Spinal cord (tissue), 10 donors: ENCODE measurements around the gene TTC19. TPM values are rescaled to one million over a fixed set of nuclear protein-coding genes. Genes with fewer than 3 reads are reported as not detected.

Source experiments
- DNase-seq, 6 donors: peaks; one replicate each; pipeline versions ENCODE4 v3.0.0 to v3.0.0-alpha.2; 2013 to 2015; ENCODE audit warnings: low spot score in 6 of 6, low read depth in 4 of 6
- H3K27ac ChIP-seq: one replicate; pipeline ENCODE4 v1.5.1; 2013; ENCODE audit warnings: low read depth, low read length, control low read depth
- H3K27me3 ChIP-seq: one replicate; pipeline ENCODE4 v1.6.1; 2013; ENCODE audit warnings: low read length; ENCODE audit not compliant: control insufficient read depth, insufficient read depth
- H3K36me3 ChIP-seq: one replicate; pipeline ENCODE4 v1.6.1; 2013; ENCODE audit warnings: low read length; ENCODE audit not compliant: control insufficient read depth, insufficient read depth
- H3K4me1 ChIP-seq: one replicate; pipeline ENCODE4 v1.6.1; 2013; ENCODE audit warnings: low read length; ENCODE audit not compliant: control insufficient read depth, insufficient read depth
- H3K4me3 ChIP-seq: one replicate; pipeline ENCODE4 v1.5.1; 2013; ENCODE audit warnings: low read depth, low read length, control low read depth
- H3K9me3 ChIP-seq: one replicate; pipeline ENCODE4 v1.6.1; 2013; ENCODE audit warnings: low read length; ENCODE audit not compliant: control insufficient read depth, insufficient read depth
- WGBS: methylation state at CpG from one replicate; pipeline ENCODE4 v1.1.5; 2013; ENCODE audit warnings: missing lambda C conversion rate; ENCODE audit not compliant: insufficient coverage; 5-methylcytosine and 5-hydroxymethylcytosine counted together
- long read RNA-seq, 4 donors: transcript quantifications; one replicate each; lab custom pipeline, GENCODE V29; 2026
- polyA plus RNA-seq, 2 donors: library from polyadenylated mRNA; unstranded; fragments of 120-200 nt; gene quantifications; one replicate each; pipeline ENCODE4 v1.2.1, GENCODE V29; 2013; ENCODE audit not compliant: insufficient read length in 2 of 2
- total RNA-seq, 2 donors: library from RNA; depleted of rRNA in 1 of 2; stranded (reverse); fragments of 120-200 nt in 1 of 2; fragments of >200 nt in 1 of 2; gene quantifications; one replicate each; pipeline versions ENCODE4 v1.2.3 to v1.2.4, GENCODE V29; 2013 to 2014
- donor health status: healthy.

TTC19 gene, protein sequence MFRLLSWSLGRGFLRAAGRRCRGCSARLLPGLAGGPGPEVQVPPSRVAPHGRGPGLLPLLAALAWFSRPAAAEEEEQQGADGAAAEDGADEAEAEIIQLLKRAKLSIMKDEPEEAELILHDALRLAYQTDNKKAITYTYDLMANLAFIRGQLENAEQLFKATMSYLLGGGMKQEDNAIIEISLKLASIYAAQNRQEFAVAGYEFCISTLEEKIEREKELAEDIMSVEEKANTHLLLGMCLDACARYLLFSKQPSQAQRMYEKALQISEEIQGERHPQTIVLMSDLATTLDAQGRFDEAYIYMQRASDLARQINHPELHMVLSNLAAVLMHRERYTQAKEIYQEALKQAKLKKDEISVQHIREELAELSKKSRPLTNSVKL
- total RNA-seq (10 to 100 TPM; 56.8 to 63.7 TPM), polyA plus RNA-seq (10 to 100 TPM; 60.4 to 69.6 TPM)
- long read RNA-seq, donor 1, transcript TTC19-207 (3 exons, 3,075 nt) = minor isoform, 6 of 122 reads
- long read RNA-seq, donor 1, transcript TTC19-201 (10 exons, 3,002 nt) = major isoform, 20 of 122 reads
- long read RNA-seq, donor 1, partial matches to known transcripts = 88 of 122 reads
- long read RNA-seq, donor 1, other reads (novel, unspliced or antisense) = 6 of 122 reads
- long read RNA-seq, donor 2, partial matches to known transcripts = 0 of 6 reads
- long read RNA-seq, donor 2, other reads (novel, unspliced or antisense) = 0 of 6 reads
- long read RNA-seq, donor 3, transcript TTC19-201 (10 exons, 3,002 nt) = major isoform, 13 of 105 reads
- long read RNA-seq, donor 3, partial matches to known transcripts = 90 of 105 reads
- long read RNA-seq, donor 3, other reads (novel, unspliced or antisense) = 0 of 105 reads
- long read RNA-seq, donor 4, transcript TTC19-201 (10 exons, 3,002 nt) = major isoform, 8 of 67 reads
- long read RNA-seq, donor 4, partial matches to known transcripts = 55 of 67 reads
- long read RNA-seq, donor 4, other reads (novel, unspliced or antisense) = 0 of 67 reads

- Histone ChIP-seq H3K9me3 (no peaks in the 10 kb centered on the region), H3K4me1 (peaks cover 9% of the 10 kb centered on the region), H3K4me3 (peak within 1 kb of the TSS; percentile 79), H3K36me3 (peaks cover 20% of the 10 kb centered on the region), H3K27ac (peak within 1 kb of the TSS; percentile 97), H3K27me3 (no peaks in the 10 kb centered on the region)
- WGBS = under 1% methylated on average over 89 of the region's 91 CpGs
- peak; percentile 89 to 98 (median 92) for DNase-seq
These were observed at the start of gene TTC19, which contains the start of gene ZSWIM7 for GRCh38 chr17:15999141-15999973. TSS of gene TTC19 (plus strand) at chr17:15999824. CDS start at chr17:15999849, 25 bp downstream. TSS of gene ZSWIM7 (minus strand) at chr17:15999704. CDS start at chr17:15999594, 110 bp downstream.

GRCh38 chr17:15951368-15952047, 48.1 kb upstream of the TTC19 start:
- DNase-seq = no peak
- no peak overlapping the region for H3K27ac ChIP-seq
- no peak overlapping the region for H3K4me3 ChIP-seq
- H3K4me1 ChIP-seq = no peaks in the 10 kb centered on the region
- no peaks in the 10 kb centered on the region for H3K9me3 ChIP-seq
- H3K36me3 ChIP-seq = peaks cover 3% of the 10 kb centered on the region
- peaks cover 4% of the 10 kb centered on the region for H3K27me3 ChIP-seq
- 96% methylated on average over 6 of the region's 6 CpGs for WGBS

DNA sequence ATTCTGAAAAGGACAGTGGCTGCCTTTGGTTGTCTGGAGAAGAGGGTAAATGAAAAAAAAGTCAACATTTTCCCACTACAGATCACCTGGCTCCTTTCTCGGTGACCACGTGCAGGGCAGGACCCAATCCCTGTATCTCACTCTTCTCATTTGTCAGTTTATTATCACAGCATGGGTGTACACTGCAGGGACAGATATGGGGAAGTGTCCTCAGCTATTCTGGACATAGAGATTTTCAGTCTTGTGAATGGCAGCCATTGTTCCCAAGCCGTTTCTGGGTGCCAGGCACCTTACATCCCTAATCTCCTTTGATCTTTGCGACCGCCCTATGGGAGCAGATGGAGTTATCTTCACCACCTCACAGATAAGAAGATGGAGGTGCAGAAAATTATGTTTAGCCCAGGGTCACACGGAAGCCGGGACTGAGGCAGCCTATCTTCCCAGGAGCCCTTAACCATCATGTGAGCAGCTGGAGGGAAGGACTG, 47.5 kb upstream of the TTC19 start:
- H3K4me1 ChIP-seq = no peaks in the 10 kb centered on the region
- H3K9me3 ChIP-seq = no peaks in the 10 kb centered on the region
- no CpG with 5 or more reads among the region's 7 CpGs for WGBS
- H3K4me3 ChIP-seq = no peak overlapping the region
- no peaks in the 10 kb centered on the region for H3K27me3 ChIP-seq
- peaks cover 3% of the 10 kb centered on the region for H3K36me3 ChIP-seq
- DNase-seq = no peak
- H3K27ac ChIP-seq = no peak overlapping the region

DNA sequence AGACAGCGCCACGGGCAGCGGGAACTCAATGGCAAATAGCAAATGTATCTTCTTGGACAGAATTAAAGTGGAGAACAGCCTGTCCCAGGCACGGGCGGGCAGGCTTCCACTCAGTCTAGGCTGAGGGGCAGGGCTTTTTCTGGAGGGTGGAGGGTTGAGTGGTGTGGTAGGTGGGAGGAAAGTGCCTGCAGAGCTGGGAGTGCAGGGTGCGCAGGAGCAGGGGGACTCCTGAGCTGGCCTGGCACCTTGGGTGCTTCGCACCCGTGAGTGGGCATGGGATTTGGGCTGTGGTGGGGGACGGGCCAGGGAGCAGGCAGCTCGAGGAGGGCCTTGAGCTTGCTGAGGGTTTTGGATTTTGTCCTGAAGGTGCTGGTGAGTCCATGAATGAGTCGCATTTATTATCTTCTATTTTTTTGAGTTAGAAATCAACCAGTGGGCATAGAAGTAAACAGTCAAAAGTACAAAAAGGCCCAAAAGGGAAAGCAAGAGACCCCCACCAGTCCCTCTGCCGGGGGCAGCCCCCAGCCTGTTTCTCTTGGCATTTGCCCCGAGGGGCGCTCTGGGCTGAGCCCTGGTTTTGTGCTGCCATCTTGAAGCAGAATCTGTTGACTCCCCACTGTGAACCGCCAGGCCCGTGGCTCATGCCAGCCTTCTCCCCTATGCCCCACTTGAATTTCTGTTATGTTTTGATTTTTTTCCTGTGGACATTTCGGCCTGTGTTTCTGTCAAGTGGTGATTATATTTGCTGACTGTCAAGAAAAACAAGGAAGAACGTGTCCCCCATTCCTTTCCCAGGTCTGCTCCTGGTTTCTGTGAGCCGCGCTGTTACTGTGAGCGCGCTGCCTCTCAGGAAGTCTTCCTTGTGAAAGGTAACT, 46.5 kb upstream of the TTC19 start:
- Histone ChIP-seq H3K4me1 (no peaks in the 10 kb centered on the region), H3K4me3 (no peak overlapping the region), H3K9me3 (no peaks in the 10 kb centered on the region), H3K27me3 (no peaks in the 10 kb centered on the region), H3K27ac (no peak overlapping the region), H3K36me3 (peaks cover 3% of the 10 kb centered on the region)
- no peak for DNase-seq
- 73% methylated on average over 17 of the region's 22 CpGs for WGBS

DNA sequence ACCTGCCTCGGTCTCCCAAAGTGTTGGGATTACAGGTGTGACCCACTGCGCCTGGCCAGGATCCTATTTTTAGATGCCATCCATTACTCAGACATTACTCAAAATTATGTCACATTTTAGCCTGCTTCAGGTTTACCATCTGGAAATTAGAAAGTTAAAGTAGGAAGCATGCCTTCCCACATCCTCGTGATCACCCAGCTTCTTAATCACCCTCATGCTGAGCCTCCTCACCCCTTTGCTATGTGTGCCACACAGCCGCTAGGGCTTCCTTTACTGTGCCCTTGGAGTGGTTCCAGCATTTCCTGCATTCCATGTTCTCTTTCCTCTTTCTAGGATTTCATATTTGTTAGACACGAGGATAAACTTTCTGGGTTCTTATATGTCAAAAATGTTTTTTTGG, 45.4 kb upstream of the TTC19 start:
- Histone ChIP-seq H3K27ac (no peak overlapping the region), H3K36me3 (peaks cover 3% of the 10 kb centered on the region), H3K4me3 (no peak overlapping the region), H3K27me3 (no peaks in the 10 kb centered on the region), H3K4me1 (no peaks in the 10 kb centered on the region), H3K9me3 (no peaks in the 10 kb centered on the region)
- DNase-seq = no peak
- WGBS = 100% methylated on average over 1 of the region's 5 CpGs

DNA sequence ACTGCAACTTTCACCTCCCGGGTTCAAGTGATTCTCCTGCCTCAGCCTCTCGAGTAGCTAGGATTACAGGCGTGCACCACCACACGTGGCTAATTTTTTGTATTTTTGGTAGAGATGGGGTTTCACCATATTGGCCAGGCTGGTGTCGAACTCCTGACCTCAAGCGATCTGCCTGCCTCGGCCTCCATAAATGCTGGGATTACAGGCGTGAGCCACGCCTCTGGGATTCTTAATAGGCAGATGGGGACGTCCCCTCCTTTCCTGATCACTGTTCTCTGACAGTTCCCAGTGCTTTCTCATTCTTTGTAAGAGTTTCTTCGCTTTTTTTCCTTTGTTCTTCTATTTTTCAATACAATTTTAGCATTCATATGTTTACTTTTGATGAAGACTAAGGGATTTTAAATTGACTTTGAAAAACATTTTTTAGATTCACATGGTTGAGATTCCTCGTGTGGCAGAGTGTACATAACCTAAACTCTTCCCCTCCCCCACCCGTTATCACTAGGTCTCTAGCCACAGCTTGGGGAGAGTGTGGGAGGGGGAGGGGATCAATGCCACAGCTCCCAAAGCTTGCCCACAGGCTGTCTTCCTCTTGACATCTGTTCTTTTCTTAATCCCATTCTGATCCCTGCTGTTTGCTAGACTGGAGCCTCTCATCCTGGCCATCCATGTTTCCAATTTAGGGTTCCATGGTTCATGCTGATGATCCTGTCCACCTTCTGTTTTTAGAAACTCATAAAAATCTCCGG, 43.7 kb upstream of the TTC19 start:
- Histone ChIP-seq H3K9me3 (no peaks in the 10 kb centered on the region), H3K36me3 (peaks cover 3% of the 10 kb centered on the region), H3K4me1 (no peaks in the 10 kb centered on the region), H3K4me3 (no peak overlapping the region), H3K27ac (no peak overlapping the region), H3K27me3 (no peaks in the 10 kb centered on the region)
- 100% methylated on average over 6 of the region's 14 CpGs for WGBS
- no peak for DNase-seq

DNA sequence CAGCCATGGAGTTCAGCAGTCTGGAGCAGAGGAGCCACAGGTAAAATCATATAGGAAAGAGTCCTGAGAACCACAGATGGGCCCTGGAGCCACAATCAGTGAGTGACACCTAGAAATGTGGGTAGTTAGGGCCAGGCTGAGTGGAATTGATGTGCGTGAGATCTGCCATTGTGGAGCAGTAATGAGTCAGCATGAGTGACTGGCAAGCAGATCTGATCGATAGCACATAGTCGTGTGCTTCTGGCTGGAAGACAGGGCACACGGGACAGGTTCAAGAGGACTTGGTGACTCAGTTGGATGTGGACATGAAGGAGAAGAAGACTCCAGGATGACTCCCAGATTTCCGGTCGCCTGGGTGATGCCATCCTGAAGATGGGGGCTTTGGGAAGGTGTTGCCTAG, 42.4 kb upstream of the TTC19 start:
- H3K4me3 ChIP-seq = no peak overlapping the region
- H3K36me3 ChIP-seq = no peaks in the 10 kb centered on the region
- H3K9me3 ChIP-seq = no peaks in the 10 kb centered on the region
- H3K27me3 ChIP-seq = no peaks in the 10 kb centered on the region
- H3K4me1 ChIP-seq = no peaks in the 10 kb centered on the region
- no peak for DNase-seq
- no peak overlapping the region for H3K27ac ChIP-seq
- WGBS = 92% methylated on average over 6 of the region's 6 CpGs
